Right lobe of liver (tissue), 6 donors: ENCODE data around the gene FOXB1. TPM values are rescaled to one million over a fixed set of nuclear protein-coding genes. Genes with fewer than 3 reads are reported as not detected.

ENCODE experiments used
- ATAC-seq, 4 donors: fragments of 200-7000 bp; cut with Tn5 transposase; one replicate each; pipeline ENCODE4 v1.9.1; 2020; ENCODE audit warnings: mild to moderate bottlenecking in 4 of 4, moderate library complexity in 4 of 4
- DNase-seq, 3 donors: peaks; one replicate each; pipeline ENCODE4 v3.0.0-alpha.2; 2020
- H3K27ac ChIP-seq, 3 donors: fragments of 200-600 bp; one replicate each; pipeline ENCODE4 v1.8.0; 2022
- H3K27me3 ChIP-seq, 2 donors: fragments of 200-600 bp; one replicate each; pipeline ENCODE4 v1.8.0; 2022
- H3K36me3 ChIP-seq, 4 donors: fragments of 200-600 bp; sonication (generic) in 1 of 4; one replicate each; pipeline versions ENCODE4 v1.5.1 to v1.8.0; 2017 to 2022; ENCODE audit warnings: control low read depth in 1 of 4
- H3K4me1 ChIP-seq, 4 donors: fragments of 200-600 bp; sonication (generic) in 1 of 4; one replicate each; pipeline versions ENCODE4 v1.5.1 to v1.8.0; 2017 to 2022; ENCODE audit warnings: control low read depth in 1 of 4
- H3K4me3 ChIP-seq, 3 donors: fragments of 200-600 bp; one replicate each; pipeline ENCODE4 v1.8.0; 2022
- H3K9me3 ChIP-seq, 4 donors: fragments of 200-600 bp; sonication (generic) in 1 of 4; one replicate each; pipeline versions ENCODE4 v1.5.1 to v1.8.0; 2017 to 2022; ENCODE audit warnings: control low read depth in 1 of 4
- POLR2A ChIP-seq: fragments of 450-650 bp; IDR thresholded peaks from one replicate; pipeline ENCODE4 v1.6.1; 2017; ENCODE audit warnings: antibody characterized with exemption, mild to moderate bottlenecking
- WGBS: methylation state at CpG from one replicate; pipeline ENCODE4 v1.1.6; 2018; ENCODE audit warnings: low coverage, low lambda C conversion rate; ENCODE audit not compliant: insufficient coverage; ENCODE audit errors: missing lambda C conversion rate; 5-methylcytosine and 5-hydroxymethylcytosine counted together
- intact Hi-C, 2 donors: fragments of 100-400 bp; cut with DNase I; formaldehyde crosslinking; loops; one replicate each; pipeline versions ENCODE4 v1.11.2 to v1.14.1; 2022
- total RNA-seq, 6 experiments: library from RNA; depleted of rRNA in 2 of 6; stranded (reverse); fragments of >200 nt in 2 of 6; fragmentation: NEBNext Ultra II Directional in 3 of 6; extraction: Animal tissue kit (Norgen Biotek cat#: 25700) in 3 of 6; gene quantifications; one replicate each; pipeline versions ENCODE4 v1.1.0 to v1.2.4, GENCODE V29; 2016 to 2023
- TF ChIP-seq, protein P1 (sequence below), 4 donors: fragments of 200-600 bp in 3 of 4; fragments of 450-650 bp in 1 of 4; IDR thresholded peaks; one replicate each; pipeline versions ENCODE4 v1.5.1 to v1.8.0; 2016 to 2022; ENCODE audit warnings: antibody characterized with exemption in 4 of 4, mild to moderate bottlenecking in 2 of 4
- donor health status: DM: no; HTN: yes; CAD: no.
- donor health status: DM: no; HTN: no; CAD: no.
- donor health status: DM: no; HTN: no; CAD: no.
- donor health status: DM: no; HTN: yes; CAD: no.
- donor health status: DM: no; HTN: yes; CAD: no.

Gene FOXB1
- total RNA-seq, 6 experiments from 2014 or later: not detected

DNA sequence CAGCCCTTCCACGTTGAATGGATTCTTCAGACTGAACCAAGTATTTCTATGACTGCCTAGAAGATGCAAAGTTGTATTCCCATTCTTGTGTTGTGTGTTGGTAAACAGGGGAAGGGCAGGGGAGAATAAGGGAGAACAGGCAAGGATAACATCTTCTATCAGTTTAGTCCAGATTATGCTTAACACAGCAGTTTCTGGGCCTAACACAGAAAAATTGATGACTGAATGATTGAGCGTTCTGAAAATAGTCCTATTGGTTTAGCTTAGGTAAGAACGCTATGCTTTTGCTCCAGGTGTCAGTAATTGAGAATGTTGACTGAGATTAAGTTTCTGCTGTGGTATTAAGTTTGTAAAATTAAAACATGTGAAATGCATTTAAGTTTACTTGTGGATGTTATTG is 8.6 kb downstream of the FOXB1 start:
- Histone ChIP-seq H3K27me3 (peaks cover 0 to 39% of the 10 kb centered on the region in 2 donors), H3K4me1 (no peaks in the 10 kb centered on the region), H3K36me3 (no peaks in the 10 kb centered on the region), H3K9me3 (no peaks in the 10 kb centered on the region), H3K4me3 (no peak overlapping the region), H3K27ac (no peak overlapping the region)
- WGBS: 53% methylated on average over 3 of the region's 3 CpGs
- TF ChIP-seq POLR2A: no peak
- TF ChIP-seq, protein P1, sequence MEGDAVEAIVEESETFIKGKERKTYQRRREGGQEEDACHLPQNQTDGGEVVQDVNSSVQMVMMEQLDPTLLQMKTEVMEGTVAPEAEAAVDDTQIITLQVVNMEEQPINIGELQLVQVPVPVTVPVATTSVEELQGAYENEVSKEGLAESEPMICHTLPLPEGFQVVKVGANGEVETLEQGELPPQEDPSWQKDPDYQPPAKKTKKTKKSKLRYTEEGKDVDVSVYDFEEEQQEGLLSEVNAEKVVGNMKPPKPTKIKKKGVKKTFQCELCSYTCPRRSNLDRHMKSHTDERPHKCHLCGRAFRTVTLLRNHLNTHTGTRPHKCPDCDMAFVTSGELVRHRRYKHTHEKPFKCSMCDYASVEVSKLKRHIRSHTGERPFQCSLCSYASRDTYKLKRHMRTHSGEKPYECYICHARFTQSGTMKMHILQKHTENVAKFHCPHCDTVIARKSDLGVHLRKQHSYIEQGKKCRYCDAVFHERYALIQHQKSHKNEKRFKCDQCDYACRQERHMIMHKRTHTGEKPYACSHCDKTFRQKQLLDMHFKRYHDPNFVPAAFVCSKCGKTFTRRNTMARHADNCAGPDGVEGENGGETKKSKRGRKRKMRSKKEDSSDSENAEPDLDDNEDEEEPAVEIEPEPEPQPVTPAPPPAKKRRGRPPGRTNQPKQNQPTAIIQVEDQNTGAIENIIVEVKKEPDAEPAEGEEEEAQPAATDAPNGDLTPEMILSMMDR (IDR thresholded peaks at IDR 0.05): no peak
- intact Hi-C loops: no loop called here
- DNase-seq (no peak), ATAC-seq (no peak)

DNA sequence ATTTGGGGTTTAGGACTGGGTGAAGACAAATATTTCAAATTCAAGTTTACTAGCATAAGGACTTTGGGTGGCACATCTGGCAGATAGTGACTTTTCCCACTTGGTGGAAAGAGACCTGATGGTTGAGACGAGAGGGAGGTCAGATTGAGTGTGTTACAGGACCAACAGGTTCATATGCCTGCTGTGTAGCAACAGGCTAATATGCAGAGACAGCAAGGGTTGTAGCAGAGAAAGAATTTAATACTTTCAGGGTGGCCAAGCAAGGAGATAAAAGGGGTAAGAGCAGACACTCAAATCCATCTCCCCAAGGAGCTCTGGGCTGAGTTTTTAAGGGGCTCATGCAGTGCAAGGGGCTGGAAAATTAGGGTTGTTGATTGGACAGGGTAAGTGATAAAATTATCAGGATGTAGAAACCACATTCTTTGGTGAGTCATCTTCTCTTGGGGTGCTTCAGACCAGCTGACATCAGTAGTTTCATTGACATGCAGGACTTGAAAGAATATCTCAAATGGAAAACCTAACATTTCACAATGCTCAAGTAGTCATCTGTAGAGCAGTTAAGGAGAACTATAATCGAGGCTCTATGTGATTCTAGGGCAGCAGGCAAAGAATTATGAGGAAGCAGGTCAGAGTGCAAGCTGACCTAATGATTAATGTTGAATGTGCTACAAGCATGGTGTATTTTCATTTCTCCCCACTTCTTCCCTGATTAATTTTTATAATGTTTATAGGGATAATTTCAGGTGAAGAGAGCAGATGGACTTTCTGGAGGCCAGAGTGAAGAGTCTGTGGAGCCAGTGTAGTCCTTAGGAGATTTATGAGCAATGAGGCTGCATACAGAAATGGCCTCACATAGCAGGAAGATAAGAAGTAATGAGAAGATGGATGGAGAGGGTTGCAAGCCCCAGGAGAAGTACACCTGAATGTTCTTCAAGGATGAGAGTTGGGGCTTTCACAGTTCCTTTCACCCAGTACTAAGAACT is 13.7 kb downstream of the FOXB1 start:
- no peaks in the 10 kb centered on the region for H3K4me1 ChIP-seq
- peaks cover 0 to 6% of the 10 kb centered on the region in 2 donors for H3K27me3 ChIP-seq
- DNase-seq: no peak
- TF ChIP-seq, protein P1 (IDR thresholded peaks at IDR 0.05): no peak
- TF ChIP-seq POLR2A: no peak
- intact Hi-C loops: no loop called here
- H3K9me3 ChIP-seq: no peaks in the 10 kb centered on the region
- no peaks in the 10 kb centered on the region for H3K36me3 ChIP-seq
- WGBS: 5% methylated on average over 2 of the region's 2 CpGs
- no peak overlapping the region for H3K4me3 ChIP-seq
- ATAC-seq: no peak
- H3K27ac ChIP-seq: no peak overlapping the region

DNA sequence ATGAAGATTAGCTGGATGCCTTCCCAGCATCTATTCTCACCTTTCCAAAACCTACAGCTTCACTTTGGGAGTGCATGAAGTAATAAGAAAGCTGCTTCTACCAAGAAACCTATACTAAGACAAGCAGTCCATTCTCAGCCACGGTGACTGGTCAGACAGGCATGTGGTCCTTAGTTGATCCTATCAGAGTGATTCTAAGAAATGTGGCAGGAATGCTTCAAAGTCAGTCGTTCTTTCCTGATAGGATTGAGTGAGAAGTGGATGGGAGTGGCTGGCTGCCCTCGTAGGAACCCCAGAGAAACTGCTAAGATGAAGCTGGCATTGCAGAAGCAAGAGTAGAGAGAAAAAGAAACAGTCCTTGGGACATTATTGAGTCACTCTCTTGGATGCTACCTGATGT is 16.6 kb downstream of the FOXB1 start:
- 31% methylated on average over 3 of the region's 3 CpGs for WGBS
- no peaks in the 10 kb centered on the region for H3K9me3 ChIP-seq
- H3K36me3 ChIP-seq: no peaks in the 10 kb centered on the region
- ATAC-seq (no peak), DNase-seq (no peak)
- TF ChIP-seq POLR2A: no peak
- TF ChIP-seq, protein P1 (IDR thresholded peaks at IDR 0.05): no peak
- no peak overlapping the region for H3K4me3 ChIP-seq
- no peak overlapping the region for H3K27ac ChIP-seq
- no peaks in the 10 kb centered on the region for H3K4me1 ChIP-seq
- H3K27me3 ChIP-seq: no peaks in the 10 kb centered on the region
- intact Hi-C loops: no loop called here

DNA sequence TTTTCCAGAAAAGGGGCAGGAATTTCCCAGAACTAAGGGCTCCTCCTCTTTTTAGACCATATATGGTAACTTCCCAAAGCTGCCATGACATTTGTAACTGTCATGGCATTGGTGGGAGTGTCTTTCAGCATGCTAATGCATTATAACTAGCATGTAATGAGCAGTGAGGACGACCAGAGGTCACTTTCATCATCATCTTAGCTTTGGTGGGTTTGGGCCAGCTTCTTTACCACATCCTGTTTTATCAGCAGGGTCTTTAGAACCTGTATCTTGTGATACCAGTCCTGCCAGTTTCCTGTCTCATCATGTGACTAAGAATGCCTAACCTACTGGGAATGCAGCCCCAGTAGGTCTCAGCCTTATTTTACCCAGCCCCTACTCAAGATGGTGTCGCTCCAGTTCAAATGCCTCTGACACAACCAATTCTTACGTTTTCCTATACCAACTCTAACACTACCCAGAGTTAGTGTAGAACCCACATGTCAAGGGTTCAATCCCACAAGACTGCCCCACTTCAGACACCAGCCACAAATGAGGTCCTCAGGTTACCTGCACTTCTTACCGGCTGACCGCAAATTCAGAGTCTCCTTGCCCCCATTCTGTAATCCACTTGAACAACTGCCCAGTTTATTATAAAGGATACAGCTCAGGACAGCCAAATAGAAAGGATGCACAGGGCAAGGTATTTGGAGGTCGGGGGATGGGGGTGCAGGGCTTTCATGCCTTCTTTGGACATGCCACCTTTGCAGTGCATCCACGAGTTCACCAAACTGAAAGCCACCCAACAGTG is 17.7 kb downstream of the FOXB1 start:
- Histone ChIP-seq H3K9me3 (no peaks in the 10 kb centered on the region), H3K36me3 (no peaks in the 10 kb centered on the region), H3K4me1 (no peaks in the 10 kb centered on the region), H3K27me3 (no peaks in the 10 kb centered on the region), H3K27ac (no peak overlapping the region), H3K4me3 (no peak overlapping the region)
- ATAC-seq (no peak), DNase-seq (no peak)
- TF ChIP-seq, protein P1 (IDR thresholded peaks at IDR 0.05): no peak
- no peak for TF ChIP-seq POLR2A
- intact Hi-C loops: no loop called here
- 68% methylated on average over 6 of the region's 7 CpGs for WGBS
